K562 (cell line): Measurements from ENCODE around the gene PLCB1. TPM values are rescaled to one million over a fixed set of nuclear protein-coding genes. Genes with fewer than 3 reads are reported as not detected.

Experiments
- ARID2 ChIP-seq: fragments of 450-650 bp; IDR thresholded peaks from 2 replicates; pipeline ENCODE4 v1.6.1; 2017; ENCODE audit warnings: antibody characterized with exemption, mild to moderate bottlenecking
- C11orf30 ChIP-seq: fragments of 450-650 bp; IDR thresholded peaks from 2 replicates; pipeline ENCODE4 v1.6.1; 2016; ENCODE audit warnings: low read depth, mild to moderate bottlenecking
- CBX5 ChIP-seq: IDR thresholded peaks from 2 replicates; pipeline ENCODE4 v1.6.1; 2014; ENCODE audit warnings: low read depth, borderline replicate concordance
- GABPB1 ChIP-seq: sonication (generic); formaldehyde crosslinking; IDR thresholded peaks from 2 replicates; pipeline ENCODE4 v1.8.0; 2022; ENCODE audit warnings: mild to moderate bottlenecking, missing genetic modification reagents
- HEY1 ChIP-seq: fragments of 250-450 bp; sonication (Bioruptor Pico); IDR thresholded peaks from 2 replicates; pipeline ENCODE4 v1.5.0; 2020; ENCODE audit warnings: mild to moderate bottlenecking, moderate library complexity, borderline replicate concordance
- HMGN3 ChIP-seq: IDR thresholded peaks from 2 replicates; pipeline ENCODE4 v1.6.1; 2011; ENCODE audit warnings: borderline replicate concordance, low read depth, mild to moderate bottlenecking, mixed read lengths, low read length; ENCODE audit not compliant: insufficient read length; ENCODE audit errors: extremely low read depth
- JUN ChIP-seq, 2 experiments: sonication (generic) in 1 of 2; formaldehyde crosslinking in 1 of 2; IDR thresholded peaks; 2 replicates each; pipeline versions ENCODE4 v1.6.1 to v1.8.0; 2012 to 2022; ENCODE audit warnings: borderline replicate concordance in 2 of 2, mild to moderate bottlenecking in 2 of 2, improper control_type of control experiment in 1 of 2, low read depth in 1 of 2, low read length in 1 of 2, missing genetic modification reagents in 1 of 2
- JUND ChIP-seq, 2 experiments: IDR thresholded peaks; 2 replicates in 1 of 2; 3 replicates in 1 of 2; pipeline ENCODE4 v1.6.1; 2011; ENCODE audit warnings: borderline replicate concordance in 2 of 2, low read depth in 2 of 2, low read length in 2 of 2, improper control_type of control experiment in 1 of 2, missing biosample characterization in 1 of 2, missing genetic modification characterization in 1 of 2, missing genetic modification reagents in 1 of 2
- KLF16 ChIP-seq: IDR thresholded peaks from 2 replicates; pipeline ENCODE4 v1.6.1; 2016; ENCODE audit warnings: antibody characterized with exemption
- MAFK ChIP-seq: IDR thresholded peaks from 2 replicates; pipeline ENCODE4 v1.6.1; 2011; ENCODE audit warnings: low read length, improper control_type of control experiment
- MCM5 ChIP-seq: fragments of 450-650 bp; IDR thresholded peaks from 2 replicates; pipeline ENCODE4 v1.6.1; 2016; ENCODE audit warnings: low read depth
- NFRKB ChIP-seq: fragments of 450-650 bp; IDR thresholded peaks from 2 replicates; pipeline ENCODE4 v1.6.1; 2016; ENCODE audit warnings: low read depth
- THRB ChIP-seq: fragments of 450-650 bp; formaldehyde crosslinking; conservative IDR thresholded peaks from 2 replicates; pipeline ENCODE4 v1.4.0; 2022; ENCODE audit warnings: mild to moderate bottlenecking, missing genetic modification characterization
- ZEB2 ChIP-seq: fragments of 450-650 bp; IDR thresholded peaks from 2 replicates; pipeline ENCODE4 v1.6.1; 2016
- ZNF124 ChIP-seq: sonication (generic); formaldehyde crosslinking; IDR thresholded peaks from 2 replicates; pipeline ENCODE4 v1.8.1; 2022; ENCODE audit warnings: missing genetic modification reagents
- ZNF253 ChIP-seq: fragments of 250-450 bp; sonication (Bioruptor Pico); conservative IDR thresholded peaks from 2 replicates; pipeline ENCODE4 v1.6.1; 2021; ENCODE audit warnings: mild to moderate bottlenecking
- ZNF57 ChIP-seq: fragments of 450-650 bp; formaldehyde crosslinking; IDR thresholded peaks from 2 replicates; pipeline ENCODE4 v1.4.0; 2020; ENCODE audit warnings: mild to moderate bottlenecking, moderate library complexity
- ZNF655 ChIP-seq: fragments of 250-450 bp; sonication (Bioruptor Pico); IDR thresholded peaks from 2 replicates; pipeline ENCODE4 v1.5.0; 2021
- polyA plus RNA-seq, 8 experiments: library from polyadenylated mRNA; depleted of rRNA in 4 of 8; stranded (reverse) in 5 of 8; unstranded in 3 of 8; fragments of >200 nt; fragmentation: Nextera tagmentation in 2 of 8; fragmentation: Illumina TruSeq in 1 of 8; extraction: Ambion mirVana in 2 of 8; extraction: Trizol in 1 of 8; gene quantifications; 2 replicates each; pipeline versions ENCODE4 v1.2.1 to v1.2.3, GENCODE V29; 2011 to 2014; ENCODE audit warnings: inconsistent platforms in 1 of 8, missing spikeins in 1 of 8
- total RNA-seq, 7 experiments: library from RNA; depleted of rRNA in 6 of 7; stranded (reverse); fragments of >200 nt in 6 of 7; fragmentation: Illumina TruSeq in 2 of 7; extraction: Trizol in 2 of 7; gene quantifications; 2 replicates each; pipeline versions ENCODE4 v1.2.1 to v1.2.3, GENCODE V29; 2011 to 2021; ENCODE audit warnings: low replicate concordance in 1 of 7
- TF ChIP-seq, protein P1 (sequence below): fragments of 450-650 bp; formaldehyde crosslinking; IDR thresholded peaks from 2 replicates; pipeline ENCODE4 v1.4.0; 2020; ENCODE audit warnings: mild to moderate bottlenecking

Gene PLCB1
- total and polyA plus RNA-seq, 9 of the 15 experiments (the other 6 are each of a cell fraction or from before 2014, with no cell fraction given): 0.34 to 3.1 (median 1.3) TPM

DNA sequence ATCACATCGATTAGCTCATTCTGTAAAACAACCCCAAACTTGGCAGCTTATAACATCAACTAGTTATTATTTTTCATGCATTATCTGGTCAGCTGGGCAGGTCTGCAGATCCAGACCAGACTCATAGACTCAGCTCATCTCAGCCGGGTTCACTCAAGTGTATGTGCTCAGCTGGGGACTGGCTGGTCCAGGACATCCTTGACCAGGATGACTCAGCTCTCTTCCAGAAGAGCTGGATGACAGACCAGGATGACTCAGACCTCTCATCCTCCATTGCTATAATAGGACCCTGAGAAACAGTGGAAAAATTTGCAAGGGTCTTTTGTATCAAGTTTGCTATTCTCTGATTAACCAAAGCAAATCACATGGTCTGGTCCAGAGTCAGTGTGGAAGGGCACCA, 624.3 kb downstream of the PLCB1 start (continued):
- TF ChIP-seq MCM5: no peak
- peak; percentile 58; the same call in 1 of the 2 replicates for TF ChIP-seq MAFK
- no peak for TF ChIP-seq HMGN3
- no peak for TF ChIP-seq KLF16
- TF ChIP-seq THRB (CRISPR knock-in tag): no peak
- TF ChIP-seq ZNF124 (CRISPR knock-in tag): no peak
- TF ChIP-seq, protein P1, sequence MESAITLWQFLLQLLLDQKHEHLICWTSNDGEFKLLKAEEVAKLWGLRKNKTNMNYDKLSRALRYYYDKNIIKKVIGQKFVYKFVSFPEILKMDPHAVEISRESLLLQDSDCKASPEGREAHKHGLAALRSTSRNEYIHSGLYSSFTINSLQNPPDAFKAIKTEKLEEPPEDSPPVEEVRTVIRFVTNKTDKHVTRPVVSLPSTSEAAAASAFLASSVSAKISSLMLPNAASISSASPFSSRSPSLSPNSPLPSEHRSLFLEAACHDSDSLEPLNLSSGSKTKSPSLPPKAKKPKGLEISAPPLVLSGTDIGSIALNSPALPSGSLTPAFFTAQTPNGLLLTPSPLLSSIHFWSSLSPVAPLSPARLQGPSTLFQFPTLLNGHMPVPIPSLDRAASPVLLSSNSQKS (CRISPR knock-in tag): no peak
- TF ChIP-seq C11orf30: peak; percentile 66
- no peak for TF ChIP-seq ZEB2
- TF ChIP-seq ZNF253 (CRISPR knock-in tag): no peak
- no peak for TF ChIP-seq HEY1 (CRISPR knock-in tag)
- TF ChIP-seq ARID2: no peak
- TF ChIP-seq ZNF655 (CRISPR knock-in tag): no peak
- peak; percentile 65 for TF ChIP-seq JUND (IDR thresholded peaks at IDR 0.05; ENCODE audit: borderline replicate concordance, low read depth, low read length)
- TF ChIP-seq JUND (tag; IDR thresholded peaks at IDR 0.05; ENCODE audit: borderline replicate concordance, low read depth, low read length): peak; percentile 69; the same call in 1 of the 3 replicates
- no peak for TF ChIP-seq NFRKB
- no peak for TF ChIP-seq ZNF57 (CRISPR knock-in tag)
- no peak for TF ChIP-seq CBX5
- TF ChIP-seq JUN (IDR thresholded peaks at IDR 0.05; ENCODE audit: borderline replicate concordance, low read depth, low read length): 0 out of 2 replicates have a peak, but pooled peaks have one; percentile 45
- no peak for TF ChIP-seq JUN (CRISPR knock-in tag; IDR thresholded peaks at IDR 0.05; ENCODE audit: borderline replicate concordance)
- TF ChIP-seq GABPB1: no peak
- TF ChIP-seq, all 486 proteins: peak for 14
